DLD1 (cell line): Measurements from ENCODE around the gene COLEC11.
"Not testable (repeated sequence)": the region's sequence is repeated elsewhere in the genome, so short reads cannot be mapped to it uniquely, and the experiment has no call there.

ENCODE experiments used
- in situ Hi-C: cut with HindIII; loops from 2 replicates; pipeline ENCODE4 v1.10.0; 2017; ENCODE audit warnings: low sequenced_read_pairs

Gene COLEC11

DNA sequence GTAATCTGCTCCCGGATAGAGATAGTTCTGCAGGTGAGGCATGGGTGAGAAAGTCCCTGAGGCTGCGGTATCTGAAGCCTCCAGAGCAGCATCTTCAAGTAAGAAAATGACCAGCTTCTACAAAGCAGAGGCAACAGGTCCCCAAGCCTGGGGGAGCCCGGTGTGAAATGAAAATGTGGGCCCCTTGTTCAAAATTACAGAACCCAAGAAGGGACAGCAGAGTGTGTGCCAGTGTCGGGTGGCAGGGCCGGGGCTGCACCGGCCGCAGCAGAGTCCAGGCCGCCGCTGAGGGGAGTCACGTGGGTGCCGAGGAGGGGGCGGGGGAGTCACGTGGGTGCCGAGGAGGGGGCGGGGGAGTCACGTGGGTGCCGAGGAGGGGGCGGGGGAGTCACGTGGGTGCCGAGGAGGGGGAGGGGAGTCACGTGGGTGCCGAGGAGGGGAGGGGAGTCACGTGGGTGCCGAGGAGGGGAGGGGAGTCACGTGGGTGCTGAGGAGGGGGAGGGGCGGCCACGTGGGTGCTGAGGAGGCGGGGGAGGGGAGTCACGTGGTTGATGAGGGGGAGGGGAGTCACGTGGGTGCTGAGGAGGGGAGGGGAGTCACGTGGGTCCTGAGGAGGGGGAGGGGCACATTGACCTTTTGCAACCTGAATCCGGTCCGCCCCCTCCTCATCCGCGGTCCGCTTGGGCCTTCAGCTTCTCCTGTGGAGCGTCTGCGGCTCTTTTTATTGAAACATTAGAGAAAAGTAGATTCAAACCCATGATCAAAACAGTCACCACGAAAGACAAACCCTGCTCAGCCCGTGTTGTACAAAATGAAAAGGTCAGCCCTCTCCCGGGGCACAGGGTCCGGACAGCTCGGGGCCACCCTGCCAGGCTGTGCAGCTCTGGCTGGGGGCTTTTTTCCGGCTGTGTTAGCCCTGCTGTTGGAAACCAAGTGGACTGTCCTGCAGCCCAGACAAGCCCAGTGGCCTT lies 10.4 kb downstream of the COLEC11 start:
- in situ Hi-C loops: no loop called here

DNA sequence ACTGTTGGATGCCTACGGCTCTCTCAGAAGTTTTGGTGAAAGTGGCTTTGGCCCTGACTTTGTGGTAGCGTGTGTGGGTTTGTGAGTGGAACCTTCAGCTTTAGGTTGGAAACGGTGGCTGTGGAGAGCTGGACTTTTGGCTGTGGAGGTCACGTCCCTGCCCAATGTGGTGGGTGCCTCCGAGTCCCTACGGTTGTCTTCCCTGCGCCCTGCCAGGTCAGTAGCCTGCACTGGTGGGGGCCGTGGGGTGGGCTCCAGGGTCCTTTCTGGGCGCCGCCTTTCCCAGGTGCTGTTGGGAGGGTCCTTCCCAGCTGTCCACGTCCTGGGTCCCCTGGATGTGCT lies 11.1 kb downstream of the COLEC11 start:
- in situ Hi-C loops: no loop called here

DNA sequence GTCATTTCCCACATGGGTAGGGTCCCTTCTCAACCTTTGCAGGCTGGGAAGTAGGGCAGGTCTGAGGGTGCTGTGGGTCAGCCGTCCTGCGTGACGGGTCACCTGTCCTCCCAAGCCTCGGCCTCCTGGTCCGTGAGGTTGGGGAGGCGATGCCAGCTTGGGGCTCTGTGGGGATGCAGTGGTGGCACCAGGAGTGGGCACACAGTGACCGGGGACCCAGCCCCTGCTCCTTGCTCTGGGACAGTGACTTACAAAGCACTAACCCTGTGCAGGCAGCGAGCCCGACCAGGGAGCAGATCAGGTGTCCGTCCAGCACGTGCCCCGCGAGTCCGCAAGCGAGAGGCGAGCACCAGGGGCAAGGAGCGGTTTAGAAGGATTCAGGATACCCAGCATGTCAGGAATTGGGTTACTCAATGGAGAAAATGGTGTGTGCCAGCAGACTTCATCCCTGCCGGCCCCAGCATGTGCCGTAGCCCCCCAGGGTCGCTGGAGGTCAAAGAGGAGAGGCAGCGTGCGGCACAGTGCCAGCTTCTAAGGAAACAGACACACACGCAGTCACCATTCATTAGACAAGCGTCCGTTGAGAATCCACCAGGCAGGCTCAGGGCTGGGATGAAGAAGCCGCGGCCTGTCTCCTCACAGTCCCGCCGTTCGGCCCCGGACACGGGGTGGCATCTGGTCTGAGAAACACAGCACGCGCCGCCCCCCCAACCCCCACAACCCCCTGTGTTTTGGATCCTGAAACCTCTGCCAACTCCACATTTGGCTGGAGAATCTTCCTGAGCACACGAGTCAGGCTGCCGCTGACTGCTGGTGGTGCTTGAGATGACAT lies 11.7 kb downstream of the COLEC11 start:
- in situ Hi-C loops: no loop called here

DNA sequence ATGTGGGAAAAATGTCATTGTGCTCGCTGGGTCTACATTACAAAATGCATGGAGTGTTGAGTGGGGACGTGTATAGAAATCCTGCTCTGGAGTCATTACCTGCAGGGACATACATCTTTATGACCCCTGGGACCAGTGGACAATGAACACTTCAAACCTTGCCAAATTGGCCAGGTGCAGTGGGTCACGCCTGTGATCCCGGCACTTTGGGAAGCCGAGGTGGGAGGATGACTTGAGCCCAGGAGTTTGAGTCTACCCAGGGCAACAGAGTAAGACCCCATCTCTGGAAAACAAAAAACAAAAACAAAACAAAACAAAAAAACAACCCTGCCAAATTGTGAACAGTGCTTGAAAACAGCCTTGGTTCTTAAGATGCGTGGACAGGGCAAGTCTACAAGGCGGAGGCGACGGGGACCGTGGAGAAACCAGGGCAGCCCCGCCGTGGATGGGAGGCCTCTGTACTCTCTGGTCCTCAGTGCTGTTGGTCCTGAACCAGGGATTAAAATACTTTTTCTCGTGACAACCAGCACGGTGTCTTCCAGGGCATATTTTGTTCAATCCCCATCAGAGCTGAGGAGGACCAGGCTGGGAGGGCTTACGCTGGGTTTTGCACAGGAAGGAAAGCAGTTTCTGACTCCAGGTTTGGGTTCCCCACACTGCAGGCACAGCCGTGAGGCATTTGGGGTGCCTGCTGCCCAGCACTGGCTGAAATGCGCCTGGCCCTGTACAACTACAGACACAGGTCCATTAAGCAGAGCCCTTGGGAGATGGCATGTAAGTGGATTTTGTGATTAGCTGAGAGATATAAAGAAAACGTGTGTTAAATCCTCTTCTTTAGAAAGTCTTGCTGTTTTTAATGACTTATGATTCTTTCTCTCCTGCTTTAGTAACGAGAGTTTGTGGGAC lies 13.7 kb downstream of the COLEC11 start:
- in situ Hi-C loops: no loop called here

DNA sequence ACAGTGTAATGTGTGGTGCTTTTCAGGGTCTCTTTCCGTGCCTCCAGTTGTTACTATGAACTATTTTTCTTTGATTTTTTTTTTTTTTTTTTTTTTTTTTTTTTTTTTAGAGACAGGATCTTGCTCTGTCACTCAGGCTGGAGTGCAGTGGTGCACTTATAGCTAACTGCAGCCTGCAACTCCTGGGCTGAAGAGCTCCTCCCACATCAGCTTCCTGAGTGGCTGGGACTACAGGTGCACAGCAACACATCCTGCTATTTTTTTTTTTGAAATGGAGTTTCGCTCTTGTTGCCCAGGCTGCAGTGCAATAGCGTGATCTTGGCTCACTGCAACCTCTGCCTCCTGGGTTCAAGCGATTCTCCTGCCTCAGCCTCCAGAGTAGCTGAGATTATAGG lies 14.4 kb downstream of the COLEC11 start:
- in situ Hi-C loops: not testable (repeated sequence)

DNA sequence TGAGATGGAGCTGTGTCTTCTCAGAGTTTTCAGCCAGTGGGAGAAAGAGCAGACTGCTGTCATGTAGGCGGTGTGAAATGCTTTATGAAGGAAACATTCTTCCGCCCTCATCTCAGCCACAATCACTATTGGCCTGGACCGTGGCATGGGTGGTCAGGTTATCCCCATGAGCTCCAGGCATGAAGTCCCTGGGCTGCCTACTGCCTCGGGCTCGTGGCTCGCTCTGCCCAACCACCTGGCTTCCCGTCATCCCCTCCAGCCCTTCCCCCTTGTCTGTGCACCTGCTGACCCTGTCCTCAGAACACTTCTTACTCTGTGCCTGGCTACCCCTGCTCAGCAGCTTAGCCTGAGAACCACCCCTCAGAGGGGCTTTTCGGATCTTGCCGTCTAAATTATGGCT lies 15.5 kb downstream of the COLEC11 start:
- in situ Hi-C loops: no loop called here

DNA sequence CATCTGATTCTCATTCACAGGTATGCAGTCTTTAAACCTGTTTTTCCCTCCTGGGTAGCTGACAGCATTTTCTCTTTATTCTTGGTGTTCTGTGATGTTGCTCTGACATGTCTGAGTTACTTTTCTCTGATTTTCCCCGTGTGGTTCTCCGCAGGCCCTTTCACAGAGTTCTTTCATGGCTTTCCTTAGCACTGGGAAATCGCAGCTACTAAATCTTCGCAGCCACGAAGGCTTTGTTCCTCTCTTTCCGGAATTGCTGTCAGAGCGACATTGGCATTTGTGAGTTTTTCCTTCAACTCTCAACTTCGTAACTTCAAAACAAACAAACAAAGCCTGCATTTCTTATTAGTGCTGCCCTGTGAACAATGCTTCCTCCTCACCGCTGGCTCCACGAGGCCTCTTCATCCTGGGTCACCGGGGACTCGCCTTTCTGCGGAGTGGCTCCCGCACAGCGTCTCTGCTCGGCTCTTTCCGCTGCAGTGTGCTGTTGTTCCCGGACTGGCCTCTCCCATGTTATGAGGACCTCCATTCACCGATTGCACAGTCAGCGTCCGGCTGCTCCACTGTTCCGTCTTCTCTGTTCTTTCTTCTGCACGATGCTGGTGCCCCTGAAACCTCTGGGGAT lies 16.1 kb downstream of the COLEC11 start:
- in situ Hi-C loops: no loop called here

DNA sequence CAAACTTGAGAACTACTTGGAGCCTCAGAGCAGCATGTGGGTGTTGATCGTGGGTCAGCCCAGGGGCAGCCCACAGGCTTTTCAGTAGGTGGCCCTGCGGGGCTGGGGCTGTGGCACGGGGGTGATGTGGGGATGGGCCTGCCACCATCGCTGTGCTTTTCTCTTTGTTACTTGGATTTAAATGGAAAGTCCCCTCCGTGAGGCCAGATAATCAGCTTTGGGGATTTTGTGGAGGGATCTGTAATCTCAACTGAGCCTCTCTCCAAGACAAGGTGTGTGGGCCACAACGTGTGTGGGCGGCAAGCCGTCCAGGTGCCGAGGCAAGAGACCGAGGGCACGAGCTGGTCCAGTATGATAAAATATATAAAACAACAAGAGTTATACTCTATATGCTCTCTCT lies 16.7 kb downstream of the COLEC11 start:
- in situ Hi-C loops: no loop called here

DNA sequence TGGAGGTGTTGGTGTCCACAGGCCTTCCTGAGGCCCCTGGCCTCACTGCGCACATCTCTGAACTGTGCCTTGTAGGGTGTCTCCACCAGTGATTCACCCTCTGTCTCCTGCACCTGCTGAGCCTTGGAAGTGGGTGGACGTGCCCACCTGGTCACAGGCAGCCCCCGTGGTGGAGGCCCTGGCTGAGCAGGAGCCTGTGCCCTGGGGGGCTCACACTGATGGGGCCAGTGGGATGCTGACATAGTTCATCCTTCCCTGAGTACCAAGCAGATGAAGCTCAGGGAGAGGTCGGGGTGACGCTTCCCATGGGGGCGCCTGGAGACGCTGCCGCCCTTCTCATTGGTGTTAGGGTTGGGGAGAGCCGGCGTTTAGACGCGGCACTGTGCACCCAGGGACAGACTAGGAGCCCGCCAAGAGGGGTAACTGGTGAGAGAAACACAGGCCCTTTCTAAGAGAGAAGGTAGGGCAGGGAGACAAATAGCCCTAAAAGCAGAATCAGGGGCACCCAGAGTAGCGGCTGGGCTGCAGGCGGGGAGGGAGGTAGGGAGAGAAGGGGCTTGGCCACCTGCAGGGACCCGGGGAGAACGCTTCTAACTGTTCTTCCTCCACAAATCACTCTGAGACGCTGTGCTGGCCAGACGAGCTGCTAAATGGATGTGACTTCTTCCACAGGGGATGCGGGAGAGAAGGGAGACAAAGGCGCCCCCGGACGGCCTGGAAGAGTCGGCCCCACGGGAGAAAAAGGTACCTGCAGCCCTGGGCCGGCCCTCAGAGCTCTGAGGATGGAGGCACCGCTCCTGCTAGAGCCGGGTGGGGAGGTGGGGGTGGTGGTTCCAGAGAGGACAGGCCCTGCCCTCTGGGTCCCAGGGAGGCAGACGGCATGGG lies 18.0 kb downstream of the COLEC11 start:
- in situ Hi-C loops: no loop called here

DNA sequence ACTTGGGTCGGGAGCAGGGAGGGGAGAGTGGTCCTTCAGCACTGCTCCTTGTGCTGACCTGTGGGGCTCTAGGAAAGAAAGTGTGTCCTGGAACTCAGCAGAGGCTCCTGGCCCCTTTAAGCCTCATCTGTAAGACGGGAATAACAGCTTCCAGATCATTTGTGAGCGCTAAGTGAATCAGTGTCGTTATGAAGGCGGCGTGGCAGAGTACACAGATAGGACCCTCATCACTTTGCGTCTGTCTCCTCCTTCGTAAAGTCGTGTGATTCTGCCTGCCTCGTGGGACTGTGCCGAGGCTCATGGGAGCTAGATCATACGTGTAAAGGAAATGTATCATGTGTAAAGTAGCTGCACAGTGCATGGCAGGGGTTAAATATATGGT lies 18.6 kb downstream of the COLEC11 start:
- in situ Hi-C loops: no loop called here

DNA sequence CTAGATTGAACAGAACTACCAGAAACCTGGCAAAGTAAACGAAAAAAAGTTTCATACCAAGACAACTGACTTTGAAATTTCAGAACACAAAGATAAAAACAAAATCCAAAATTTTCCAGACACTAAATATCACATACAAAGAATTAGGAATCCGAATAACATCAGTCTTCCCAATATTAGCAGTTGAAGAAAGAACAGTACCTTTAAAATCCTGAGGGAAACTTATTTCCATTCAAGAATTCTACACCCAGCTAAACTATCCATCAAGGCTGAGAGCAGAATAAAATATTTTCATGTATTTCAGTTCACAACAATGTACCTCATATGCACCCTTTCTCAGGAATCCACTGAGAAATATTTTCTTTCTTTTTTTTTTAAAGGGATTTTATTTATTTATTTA lies 19.8 kb downstream of the COLEC11 start:
- in situ Hi-C loops: not testable (repeated sequence)

DNA sequence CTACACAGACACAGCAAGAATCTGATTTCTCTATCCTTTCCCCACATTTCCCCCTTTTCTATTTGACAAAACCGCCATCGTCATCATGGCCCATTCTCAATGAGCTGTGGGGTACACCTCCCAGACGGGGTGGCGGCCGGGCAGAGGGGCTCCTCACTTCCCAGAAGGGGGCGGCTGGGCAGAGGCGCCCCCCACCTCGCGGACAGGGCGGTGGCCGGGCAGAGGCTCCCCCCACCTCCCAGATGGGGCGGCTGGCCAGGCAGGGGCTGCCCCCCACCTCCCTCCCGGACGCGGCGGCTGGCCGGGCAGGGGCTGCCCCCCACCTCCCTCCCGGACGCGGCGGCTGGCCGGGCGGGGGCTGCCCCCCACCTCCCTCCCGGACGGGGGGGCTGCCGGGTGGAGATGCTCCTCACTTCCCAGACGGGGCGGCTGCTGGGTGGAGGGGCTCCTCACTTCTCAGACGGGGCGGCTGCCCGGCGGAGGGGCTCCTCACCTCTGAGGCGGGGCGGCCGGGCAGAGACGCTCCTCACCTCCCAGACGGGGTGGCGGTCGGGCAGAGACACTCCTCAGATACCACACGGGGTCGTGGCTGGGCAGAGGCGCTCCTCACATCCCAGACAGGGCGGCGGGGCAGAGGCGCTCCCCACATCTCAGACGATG lies 20.8 kb downstream of the COLEC11 start:
- in situ Hi-C loops: not testable (repeated sequence)

DNA sequence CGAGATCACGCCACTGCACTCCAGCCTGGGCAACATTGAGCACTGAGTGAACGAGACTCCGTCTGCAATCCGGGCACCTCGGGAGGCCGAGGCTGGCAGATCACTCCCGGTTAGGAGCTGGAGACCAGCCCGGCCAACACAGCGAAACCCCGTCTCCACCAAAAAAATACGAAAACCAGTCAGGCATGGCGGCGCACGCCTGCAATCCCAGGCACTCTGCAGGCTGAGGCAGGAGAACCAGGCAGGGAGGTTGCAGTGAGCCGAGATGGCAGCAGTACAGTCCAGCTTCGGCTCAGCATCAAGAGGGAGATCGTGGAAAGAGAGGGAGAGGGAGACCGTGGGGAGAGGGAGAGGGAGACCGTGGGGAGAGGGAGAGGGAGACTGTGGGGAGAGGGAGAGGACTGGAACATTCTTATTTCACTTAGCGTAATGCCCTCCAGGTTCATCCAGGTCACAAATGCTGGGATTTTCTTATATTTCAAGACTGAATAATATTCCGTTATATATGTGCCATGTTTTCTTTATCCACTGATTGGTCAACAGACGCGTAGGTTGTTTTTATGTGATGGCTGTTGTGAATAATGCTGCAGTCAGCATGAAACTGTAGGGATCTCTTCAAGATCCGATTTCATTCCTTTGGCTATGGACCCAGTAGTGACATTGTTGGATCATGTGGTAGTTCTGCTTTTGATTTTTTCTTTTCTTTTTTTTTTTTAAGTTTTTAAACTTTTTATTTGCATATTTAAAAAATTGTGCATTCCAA lies 21.7 kb downstream of the COLEC11 start:
- in situ Hi-C loops: not testable (repeated sequence)

DNA sequence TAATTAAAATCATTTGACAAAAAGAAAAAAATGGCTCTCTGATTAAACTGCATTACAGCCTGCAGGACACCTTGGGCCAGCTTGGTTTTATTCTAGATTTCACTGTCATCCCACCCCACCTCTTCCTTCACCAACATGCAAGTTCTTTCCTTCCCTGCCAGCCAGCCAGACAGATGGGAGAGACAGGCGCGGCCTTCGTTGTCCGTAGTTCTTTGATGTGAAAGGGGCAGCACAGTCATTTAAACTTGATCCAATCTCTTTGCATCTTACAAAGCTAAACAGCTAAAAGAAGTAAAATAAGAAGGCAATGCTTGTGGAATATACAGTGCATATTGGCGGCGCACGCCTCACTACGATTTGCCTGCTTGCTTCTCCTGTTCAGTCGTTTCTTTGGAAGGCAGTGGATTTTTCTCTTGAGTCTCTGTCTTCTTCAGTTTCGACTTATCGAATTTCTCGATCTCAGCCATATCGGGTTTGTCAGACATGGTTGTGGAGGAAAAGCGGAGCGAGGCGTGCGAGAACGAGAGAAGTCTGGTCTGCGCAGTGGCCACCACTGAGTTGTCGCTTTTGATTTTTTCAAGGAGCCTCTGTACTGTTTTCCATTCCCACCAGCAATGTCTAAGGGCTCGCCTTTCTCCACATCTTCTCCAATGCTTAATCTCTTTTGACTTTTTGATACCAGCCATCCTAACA lies 22.4 kb downstream of the COLEC11 start:
- in situ Hi-C loops: no loop called here

DNA sequence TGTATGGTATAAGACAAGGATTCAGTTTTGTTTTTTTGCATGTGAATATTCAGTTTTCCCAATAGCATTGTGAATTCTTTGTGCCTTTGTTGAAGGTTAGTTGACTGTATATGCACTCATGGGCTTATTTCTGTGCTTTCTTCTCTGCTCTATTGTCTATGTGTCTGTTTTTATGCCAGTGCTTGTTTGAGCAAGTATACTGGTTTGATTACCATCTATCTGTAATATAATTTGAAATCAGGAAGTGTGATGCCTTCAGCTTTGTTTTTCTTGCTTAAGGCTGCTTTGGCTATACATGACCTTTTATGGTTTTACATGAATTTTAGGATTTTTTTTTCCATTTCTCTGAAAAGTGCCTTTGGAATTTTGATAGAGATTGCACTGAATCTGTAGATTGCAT lies 23.5 kb downstream of the COLEC11 start:
- in situ Hi-C loops: no loop called here

DNA sequence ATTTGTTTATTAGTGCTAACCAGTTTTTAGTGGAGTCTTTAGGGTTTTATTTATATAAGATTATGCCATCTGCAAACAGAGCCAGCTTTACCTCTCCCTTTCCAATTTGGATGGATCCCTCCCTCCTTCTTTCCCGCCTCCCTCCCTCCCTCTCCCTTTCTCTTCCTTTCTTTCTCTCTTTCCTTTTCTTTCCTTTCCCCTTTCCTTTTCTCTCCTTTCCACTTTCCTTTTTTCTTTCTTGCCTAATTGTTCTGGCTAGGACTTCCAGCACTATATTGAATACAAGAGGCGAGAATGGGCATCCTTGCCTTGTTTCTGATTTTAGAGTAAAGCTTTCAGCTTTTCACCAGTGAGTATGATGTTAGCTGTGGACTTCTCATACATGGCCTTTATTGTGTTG lies 24.1 kb downstream of the COLEC11 start:
- in situ Hi-C loops: no loop called here

DNA sequence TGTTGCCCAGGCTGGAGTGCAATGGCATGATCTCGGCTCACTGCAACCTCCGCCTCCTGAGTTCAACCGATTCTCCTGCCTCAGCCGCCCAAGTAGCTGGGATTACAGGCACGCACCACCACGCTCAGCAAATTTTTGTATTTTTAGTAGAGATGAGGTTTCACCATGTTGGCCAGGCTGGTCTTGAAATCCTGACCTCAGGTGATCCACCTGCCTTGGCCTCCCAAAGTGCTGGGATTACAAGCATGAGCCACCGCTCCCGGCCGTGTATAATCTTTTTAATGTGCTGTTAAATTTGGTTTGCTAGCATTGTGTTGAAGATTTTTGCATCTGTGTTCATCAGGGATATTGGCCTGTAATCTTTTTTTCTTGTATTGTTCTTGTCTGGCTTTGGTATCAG lies 24.7 kb downstream of the COLEC11 start:
- in situ Hi-C loops: not testable (repeated sequence)

DNA sequence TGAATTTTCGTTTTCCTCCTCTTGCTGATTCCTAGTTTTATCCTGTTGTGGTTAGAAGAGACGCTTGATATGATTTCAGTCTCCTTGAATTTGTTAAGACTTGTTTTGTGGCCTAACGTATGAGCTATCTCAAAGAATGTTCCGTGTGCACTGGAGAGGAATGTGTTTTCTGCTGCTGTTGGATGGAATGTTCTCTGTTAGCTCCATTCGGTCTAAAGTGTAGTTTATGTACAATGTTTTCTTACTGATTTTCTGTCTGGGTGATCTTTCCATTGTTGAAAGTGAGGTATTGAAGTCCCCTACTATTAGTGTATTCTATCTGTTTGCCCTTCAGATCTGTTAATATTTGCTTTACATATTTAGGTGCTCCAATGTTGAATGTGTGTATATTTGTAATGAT lies 25.9 kb downstream of the COLEC11 start:
- in situ Hi-C loops: no loop called here
